Measurements from ENCODE around the gene CMTM7. TPM values are rescaled to one million over a fixed set of nuclear protein-coding genes. Genes with fewer than 3 reads are reported as not detected.

Gene CMTM7
- total and polyA plus RNA-seq, 2 of the 13 experiments (the other 11 are each of a cell fraction or from before 2014, with no cell fraction given) = 20.9 to 21.4 TPM

DNA sequence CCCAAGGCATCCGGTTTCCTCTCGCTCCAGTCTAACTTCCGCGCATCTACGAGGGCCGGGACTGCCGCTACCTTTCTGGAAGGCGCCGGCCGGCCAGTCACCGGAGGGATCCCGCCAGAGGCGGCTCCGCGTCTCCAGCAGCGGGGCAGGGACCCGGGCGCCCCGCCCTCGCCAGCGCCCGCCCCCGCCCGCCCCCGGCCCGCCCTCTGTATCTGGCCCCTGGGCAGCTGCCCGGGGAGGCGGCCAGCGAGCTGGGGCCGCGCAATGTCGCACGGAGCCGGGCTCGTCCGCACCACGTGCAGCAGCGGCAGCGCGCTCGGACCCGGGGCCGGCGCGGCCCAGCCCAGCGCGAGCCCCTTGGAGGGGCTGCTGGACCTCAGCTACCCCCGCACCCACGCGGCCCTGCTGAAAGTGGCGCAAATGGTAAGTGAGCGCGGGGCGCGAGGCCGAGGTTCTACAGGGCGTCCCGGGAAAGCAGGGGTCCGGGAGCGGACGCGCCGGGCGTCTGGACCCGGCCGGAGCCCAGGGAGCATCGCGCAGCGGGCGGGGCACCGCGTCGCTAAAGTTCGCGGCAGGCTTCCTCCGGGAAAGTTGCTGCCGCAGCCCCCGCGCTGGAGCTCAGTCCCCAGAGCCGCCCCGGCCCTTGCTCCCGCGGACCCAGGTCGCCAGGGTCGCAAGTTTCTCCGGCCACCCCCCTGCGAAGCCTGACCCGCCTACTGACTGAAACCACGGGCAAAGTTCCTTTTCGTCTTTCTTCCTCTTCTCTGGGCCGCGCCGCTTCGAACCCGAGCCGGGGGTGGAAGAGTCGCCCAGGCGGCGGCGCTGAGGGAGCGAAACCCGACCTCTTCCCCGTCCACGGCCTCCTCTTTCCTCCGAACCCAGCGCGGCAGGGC, at the start of gene CMTM7 (continued):
- TF ChIP-seq, protein P1, sequence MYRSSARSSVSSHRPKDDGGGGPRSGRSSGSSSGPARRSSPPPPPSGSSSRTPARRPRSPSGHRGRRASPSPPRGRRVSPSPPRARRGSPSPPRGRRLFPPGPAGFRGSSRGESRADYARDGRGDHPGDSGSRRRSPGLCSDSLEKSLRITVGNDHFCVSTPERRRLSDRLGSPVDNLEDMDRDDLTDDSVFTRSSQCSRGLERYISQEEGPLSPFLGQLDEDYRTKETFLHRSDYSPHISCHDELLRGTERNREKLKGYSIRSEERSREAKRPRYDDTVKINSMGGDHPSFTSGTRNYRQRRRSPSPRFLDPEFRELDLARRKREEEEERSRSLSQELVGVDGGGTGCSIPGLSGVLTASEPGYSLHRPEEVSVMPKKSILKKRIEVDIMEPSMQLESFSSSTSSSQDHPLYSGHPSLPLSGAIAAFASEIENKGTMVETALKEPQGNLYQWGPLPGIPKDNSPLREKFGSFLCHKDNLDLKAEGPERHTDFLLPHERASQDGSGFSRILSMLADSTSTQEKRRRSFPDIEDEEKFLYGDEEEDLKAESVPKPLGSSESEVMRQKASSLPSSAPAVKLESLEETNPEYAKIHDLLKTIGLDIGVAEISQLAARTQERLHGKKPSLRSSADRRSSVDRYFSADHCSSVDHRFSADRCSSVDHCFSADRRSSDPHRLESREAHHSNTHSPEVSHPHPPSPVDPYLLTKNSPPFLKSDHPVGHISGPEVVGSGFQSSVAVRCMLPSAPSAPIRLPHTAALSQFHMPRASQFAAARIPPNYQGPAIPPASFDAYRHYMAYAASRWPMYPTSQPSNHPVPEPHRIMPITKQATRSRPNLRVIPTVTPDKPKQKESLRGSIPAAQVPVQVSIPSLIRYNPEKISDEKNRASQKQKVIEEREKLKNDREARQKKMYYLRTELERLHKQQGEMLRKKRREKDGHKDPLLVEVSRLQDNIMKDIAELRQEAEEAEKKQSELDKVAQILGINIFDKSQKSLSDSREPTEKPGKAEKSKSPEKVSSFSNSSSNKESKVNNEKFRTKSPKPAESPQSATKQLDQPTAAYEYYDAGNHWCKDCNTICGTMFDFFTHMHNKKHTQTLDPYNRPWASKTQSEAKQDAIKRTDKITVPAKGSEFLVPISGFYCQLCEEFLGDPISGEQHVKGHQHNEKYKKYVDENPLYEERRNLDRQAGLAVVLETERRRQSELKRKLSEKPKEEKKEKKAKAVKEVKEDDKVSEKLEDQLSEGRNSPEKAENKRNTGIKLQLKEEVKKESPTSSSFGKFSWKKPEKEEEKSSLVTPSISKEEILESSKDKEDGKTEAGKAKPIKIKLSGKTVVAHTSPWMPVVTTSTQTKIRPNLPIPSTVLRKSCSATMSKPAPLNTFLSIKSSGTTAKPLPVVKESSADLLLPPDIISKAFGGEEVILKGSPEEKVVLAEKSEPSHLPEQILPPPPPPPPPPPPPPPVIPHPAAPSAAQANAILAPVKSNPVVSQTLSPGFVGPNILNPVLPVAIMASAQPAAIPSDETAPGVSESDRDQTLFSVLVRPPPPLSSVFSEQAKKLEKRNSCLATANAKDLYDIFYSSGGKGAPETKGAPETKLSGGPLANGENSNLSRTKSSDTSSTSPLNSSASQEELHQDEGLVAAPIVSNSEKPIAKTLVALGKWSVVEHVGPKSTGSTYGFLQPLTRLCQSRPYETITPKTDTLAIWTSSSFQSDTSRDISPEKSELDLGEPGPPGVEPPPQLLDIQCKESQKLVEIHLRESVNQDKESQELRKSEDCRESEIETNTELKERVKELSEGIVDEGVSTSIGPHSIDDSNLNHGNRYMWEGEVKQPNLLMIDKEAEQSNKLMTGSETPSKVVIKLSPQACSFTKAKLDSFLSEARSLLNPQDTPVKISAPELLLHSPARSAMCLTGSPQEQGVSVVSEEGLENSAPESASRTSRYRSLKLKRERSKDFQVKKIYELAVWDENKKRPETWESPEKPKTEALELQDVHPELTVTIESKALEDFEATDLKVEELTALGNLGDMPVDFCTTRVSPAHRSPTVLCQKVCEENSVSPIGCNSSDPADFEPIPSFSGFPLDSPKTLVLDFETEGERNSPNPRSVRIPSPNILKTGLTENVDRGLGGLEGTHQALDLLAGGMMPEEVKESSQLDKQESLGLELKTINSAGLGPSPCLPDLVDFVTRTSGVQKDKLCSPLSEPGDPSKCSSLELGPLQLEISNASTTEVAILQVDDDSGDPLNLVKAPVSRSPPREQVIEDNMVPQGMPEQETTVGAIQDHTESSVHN (CRISPR knock-in tag; IDR thresholded peaks at IDR 0.05) = 0 out of 2 replicates have a peak, but pooled peaks have one; percentile 34
- no peak for TF ChIP-seq U2AF1 (optimal IDR thresholded peaks at IDR 0.05; ENCODE audit: low read depth, low read length)
- TF ChIP-seq TBX3 (IDR thresholded peaks at IDR 0.05; ENCODE audit: borderline replicate concordance) = no peak
- peak; percentile 70 to 88 for TF ChIP-seq POLR2A (IDR thresholded peaks at IDR 0.05; ENCODE audit: insufficient read depth in 1 of 2, low read depth in 2 of 2, low read length in 2 of 2)
- TF ChIP-seq CBX2 (IDR thresholded peaks at IDR 0.05; ENCODE audit: low read depth, low read length) = no peak
- no peak; the same call in 1 of the 2 replicates for TF ChIP-seq CBX2 (CRISPR knock-in tag; IDR thresholded peaks at IDR 0.05; ENCODE audit: low read depth)
- TF ChIP-seq, protein P2, sequence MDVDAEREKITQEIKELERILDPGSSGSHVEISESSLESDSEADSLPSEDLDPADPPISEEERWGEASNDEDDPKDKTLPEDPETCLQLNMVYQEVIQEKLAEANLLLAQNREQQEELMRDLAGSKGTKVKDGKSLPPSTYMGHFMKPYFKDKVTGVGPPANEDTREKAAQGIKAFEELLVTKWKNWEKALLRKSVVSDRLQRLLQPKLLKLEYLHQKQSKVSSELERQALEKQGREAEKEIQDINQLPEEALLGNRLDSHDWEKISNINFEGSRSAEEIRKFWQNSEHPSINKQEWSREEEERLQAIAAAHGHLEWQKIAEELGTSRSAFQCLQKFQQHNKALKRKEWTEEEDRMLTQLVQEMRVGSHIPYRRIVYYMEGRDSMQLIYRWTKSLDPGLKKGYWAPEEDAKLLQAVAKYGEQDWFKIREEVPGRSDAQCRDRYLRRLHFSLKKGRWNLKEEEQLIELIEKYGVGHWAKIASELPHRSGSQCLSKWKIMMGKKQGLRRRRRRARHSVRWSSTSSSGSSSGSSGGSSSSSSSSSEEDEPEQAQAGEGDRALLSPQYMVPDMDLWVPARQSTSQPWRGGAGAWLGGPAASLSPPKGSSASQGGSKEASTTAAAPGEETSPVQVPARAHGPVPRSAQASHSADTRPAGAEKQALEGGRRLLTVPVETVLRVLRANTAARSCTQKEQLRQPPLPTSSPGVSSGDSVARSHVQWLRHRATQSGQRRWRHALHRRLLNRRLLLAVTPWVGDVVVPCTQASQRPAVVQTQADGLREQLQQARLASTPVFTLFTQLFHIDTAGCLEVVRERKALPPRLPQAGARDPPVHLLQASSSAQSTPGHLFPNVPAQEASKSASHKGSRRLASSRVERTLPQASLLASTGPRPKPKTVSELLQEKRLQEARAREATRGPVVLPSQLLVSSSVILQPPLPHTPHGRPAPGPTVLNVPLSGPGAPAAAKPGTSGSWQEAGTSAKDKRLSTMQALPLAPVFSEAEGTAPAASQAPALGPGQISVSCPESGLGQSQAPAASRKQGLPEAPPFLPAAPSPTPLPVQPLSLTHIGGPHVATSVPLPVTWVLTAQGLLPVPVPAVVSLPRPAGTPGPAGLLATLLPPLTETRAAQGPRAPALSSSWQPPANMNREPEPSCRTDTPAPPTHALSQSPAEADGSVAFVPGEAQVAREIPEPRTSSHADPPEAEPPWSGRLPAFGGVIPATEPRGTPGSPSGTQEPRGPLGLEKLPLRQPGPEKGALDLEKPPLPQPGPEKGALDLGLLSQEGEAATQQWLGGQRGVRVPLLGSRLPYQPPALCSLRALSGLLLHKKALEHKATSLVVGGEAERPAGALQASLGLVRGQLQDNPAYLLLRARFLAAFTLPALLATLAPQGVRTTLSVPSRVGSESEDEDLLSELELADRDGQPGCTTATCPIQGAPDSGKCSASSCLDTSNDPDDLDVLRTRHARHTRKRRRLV (CRISPR knock-in tag; IDR thresholded peaks at IDR 0.05) = peak; percentile 81; the same call in 1 of the 2 replicates
- TF ChIP-seq PHF5A (CRISPR knock-in tag; IDR thresholded peaks at IDR 0.05; ENCODE audit: low read depth, unreplicated experiment) = no peak
